Psoas muscle (tissue), 8 donors: ENCODE results near the gene UQCRQ. TPM values are rescaled to one million over a fixed set of nuclear protein-coding genes. Genes with fewer than 3 reads are reported as not detected.

ENCODE experiments used
- ATAC-seq, 4 donors: fragments of 200-7000 bp; cut with Tn5 transposase; one replicate each; pipeline ENCODE4 v1.9.1; 2020; ENCODE audit warnings: moderate library complexity in 3 of 4, mild to moderate bottlenecking in 2 of 4
- DNase-seq, 2 donors: peaks; one replicate each; pipeline ENCODE4 v3.0.0-alpha.2; 2020
- H3K27ac ChIP-seq: fragments of 200-600 bp; one replicate; pipeline ENCODE4 v1.8.0; 2022
- H3K27me3 ChIP-seq, 3 donors: fragments of 200-600 bp in 1 of 3; one replicate each; pipeline versions ENCODE4 v1.6.1 to v1.8.0; 2013 to 2022; ENCODE audit warnings: low read length in 2 of 3, mild to moderate bottlenecking in 2 of 3, moderate library complexity in 1 of 3; ENCODE audit not compliant: insufficient read depth in 3 of 3
- H3K36me3 ChIP-seq, 2 donors: fragments of 200-600 bp in 1 of 2; one replicate each; pipeline versions ENCODE4 v1.6.1 to v1.8.0; 2013 to 2022; ENCODE audit warnings: low read depth in 1 of 2, mild to moderate bottlenecking in 1 of 2, moderate library complexity in 1 of 2; ENCODE audit not compliant: insufficient read depth in 1 of 2
- H3K4me1 ChIP-seq: fragments of 200-600 bp; one replicate; pipeline ENCODE4 v1.8.0; 2022
- H3K4me3 ChIP-seq: fragments of 200-600 bp; one replicate; pipeline ENCODE4 v1.8.0; 2022; ENCODE audit warnings: mild to moderate bottlenecking
- H3K9me3 ChIP-seq: fragments of 200-600 bp; one replicate; pipeline ENCODE4 v1.8.0; 2022
- WGBS, 3 donors: extraction: QIAGEN DNeasy Blood & Tissue Kit; methylation state at CpG; one replicate each; pipeline versions ENCODE4 v1.1.6 to v1.1.7; 2013; 5-methylcytosine and 5-hydroxymethylcytosine counted together
- intact Hi-C, 2 donors: fragments of 100-400 bp; cut with DNase I; formaldehyde crosslinking; loops; one replicate each; pipeline versions ENCODE4 v1.11.0 to v1.14.2; 2022
- polyA plus RNA-seq, 3 donors: library from polyadenylated mRNA; stranded (reverse); fragments of 200-250 nt; gene quantifications; one replicate each; pipeline ENCODE4 v1.2.3, GENCODE V29; 2013
- total RNA-seq, 4 donors: library from RNA; stranded (reverse); fragmentation: NEBNext Ultra II Directional in 2 of 4; extraction: Animal tissue kit (Norgen Biotek cat#: 25700) in 2 of 4; gene quantifications; one replicate each; pipeline versions ENCODE4 v1.2.1 to v1.2.4, GENCODE V29; 2021 to 2023
- TF ChIP-seq, protein P1 (sequence below): fragments of 200-600 bp; IDR thresholded peaks from one replicate; pipeline ENCODE4 v1.8.0; 2022; ENCODE audit warnings: antibody characterized with exemption
- donor health status: healthy with polysubstance abuse.
- donor health status: DM: no; HTN: no; CAD: no; lungs with moderate emphysema.
- donor health status: Bipolar disorder and iron deficiency.
- donor health status: healthy.
- donor health status: DM: yes; HTN: yes; CAD: no.
- donor health status: DM: no; HTN: no; CAD: no.
- donor health status: DM: no; HTN: no; CAD: no.
- donor health status: DM: yes; HTN: yes; CAD: no.

UQCRQ gene
- total and polyA plus RNA-seq, 7 donors, result 649 to 985 (median 866) TPM

DNA sequence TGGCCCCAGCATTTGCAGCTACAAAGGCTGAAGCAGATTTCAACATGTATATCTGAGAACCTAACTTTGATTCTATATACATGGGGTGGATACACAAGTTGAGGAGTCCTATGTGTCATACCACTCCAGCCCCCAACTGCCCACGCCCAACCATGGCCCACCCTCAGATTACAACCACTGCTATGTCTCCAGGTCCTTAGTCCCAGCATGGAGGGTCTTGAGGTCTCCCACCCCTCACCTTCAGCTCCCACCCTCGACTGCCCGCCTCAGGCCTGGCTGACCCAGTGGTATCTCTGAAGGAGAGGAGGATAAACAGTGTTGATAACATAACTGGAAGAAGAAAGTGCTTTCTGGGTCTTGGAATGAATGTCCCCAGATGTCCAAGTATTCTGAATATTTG lies 45.1 kb upstream of the UQCRQ start:
- peaks cover 0 to 26% (median 3%) of the 10 kb centered on the region in 3 donors for H3K27me3 ChIP-seq

DNA sequence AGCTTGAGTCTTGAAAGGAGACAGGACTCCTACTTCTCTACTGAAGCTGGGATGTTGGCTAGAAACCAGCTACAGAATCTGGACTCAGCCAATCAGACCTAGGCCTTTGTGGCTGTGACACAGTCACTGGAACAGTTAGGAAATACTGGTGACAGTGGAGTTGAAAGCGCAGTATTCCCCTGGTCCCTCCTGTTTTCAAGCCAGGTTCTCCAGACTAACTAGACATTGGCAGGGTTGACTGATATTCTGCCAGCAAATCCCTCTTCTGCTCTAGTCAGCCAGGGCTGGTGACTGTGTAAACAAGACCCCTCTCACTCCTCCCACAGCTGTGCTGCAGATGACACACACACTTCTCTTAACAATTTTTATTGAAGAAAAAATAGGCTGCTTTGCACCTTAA lies 44.7 kb upstream of the UQCRQ start:
- Histone ChIP-seq H3K27me3 (peaks cover 0 to 28% (median 3%) of the 10 kb centered on the region in 3 donors), H3K4me3 (no peak overlapping the region), H3K4me1 (no peaks in the 10 kb centered on the region), H3K9me3 (no peaks in the 10 kb centered on the region), H3K27ac (no peak overlapping the region), H3K36me3 (no peaks in the 10 kb centered on the region)
- TF ChIP-seq, protein P1, sequence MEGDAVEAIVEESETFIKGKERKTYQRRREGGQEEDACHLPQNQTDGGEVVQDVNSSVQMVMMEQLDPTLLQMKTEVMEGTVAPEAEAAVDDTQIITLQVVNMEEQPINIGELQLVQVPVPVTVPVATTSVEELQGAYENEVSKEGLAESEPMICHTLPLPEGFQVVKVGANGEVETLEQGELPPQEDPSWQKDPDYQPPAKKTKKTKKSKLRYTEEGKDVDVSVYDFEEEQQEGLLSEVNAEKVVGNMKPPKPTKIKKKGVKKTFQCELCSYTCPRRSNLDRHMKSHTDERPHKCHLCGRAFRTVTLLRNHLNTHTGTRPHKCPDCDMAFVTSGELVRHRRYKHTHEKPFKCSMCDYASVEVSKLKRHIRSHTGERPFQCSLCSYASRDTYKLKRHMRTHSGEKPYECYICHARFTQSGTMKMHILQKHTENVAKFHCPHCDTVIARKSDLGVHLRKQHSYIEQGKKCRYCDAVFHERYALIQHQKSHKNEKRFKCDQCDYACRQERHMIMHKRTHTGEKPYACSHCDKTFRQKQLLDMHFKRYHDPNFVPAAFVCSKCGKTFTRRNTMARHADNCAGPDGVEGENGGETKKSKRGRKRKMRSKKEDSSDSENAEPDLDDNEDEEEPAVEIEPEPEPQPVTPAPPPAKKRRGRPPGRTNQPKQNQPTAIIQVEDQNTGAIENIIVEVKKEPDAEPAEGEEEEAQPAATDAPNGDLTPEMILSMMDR, result no peak
- ATAC-seq (no peak), DNase-seq (no peak)
- intact Hi-C loops, result loop anchor here in 1 of 2 donors (5.0 kb wide), 2 partner anchors 164 to 294 kb away; partner anchors contain the start of gene IL13
- 59 to 85% (median 73%) methylated on average over 1 of the region's 1 CpG for WGBS, 3 donors

More for the DNA sequence above, 45.1 kb upstream of the UQCRQ start:
- 89 to 98% (median 89%) methylated on average over 3 of the region's 3 CpGs for WGBS, 3 donors
- H3K4me1 ChIP-seq, result no peaks in the 10 kb centered on the region
- TF ChIP-seq, protein P1, result no peak
- no peak for DNase-seq
- no peaks in the 10 kb centered on the region for H3K9me3 ChIP-seq
- H3K4me3 ChIP-seq, result no peak overlapping the region
- H3K27ac ChIP-seq, result no peak overlapping the region
- no peaks in the 10 kb centered on the region for H3K36me3 ChIP-seq
- no peak for ATAC-seq
- intact Hi-C loops, result loop anchor here in 1 of 2 donors (5.0 kb wide), 2 partner anchors 164 to 294 kb away; partner anchors contain the start of gene IL13

DNA sequence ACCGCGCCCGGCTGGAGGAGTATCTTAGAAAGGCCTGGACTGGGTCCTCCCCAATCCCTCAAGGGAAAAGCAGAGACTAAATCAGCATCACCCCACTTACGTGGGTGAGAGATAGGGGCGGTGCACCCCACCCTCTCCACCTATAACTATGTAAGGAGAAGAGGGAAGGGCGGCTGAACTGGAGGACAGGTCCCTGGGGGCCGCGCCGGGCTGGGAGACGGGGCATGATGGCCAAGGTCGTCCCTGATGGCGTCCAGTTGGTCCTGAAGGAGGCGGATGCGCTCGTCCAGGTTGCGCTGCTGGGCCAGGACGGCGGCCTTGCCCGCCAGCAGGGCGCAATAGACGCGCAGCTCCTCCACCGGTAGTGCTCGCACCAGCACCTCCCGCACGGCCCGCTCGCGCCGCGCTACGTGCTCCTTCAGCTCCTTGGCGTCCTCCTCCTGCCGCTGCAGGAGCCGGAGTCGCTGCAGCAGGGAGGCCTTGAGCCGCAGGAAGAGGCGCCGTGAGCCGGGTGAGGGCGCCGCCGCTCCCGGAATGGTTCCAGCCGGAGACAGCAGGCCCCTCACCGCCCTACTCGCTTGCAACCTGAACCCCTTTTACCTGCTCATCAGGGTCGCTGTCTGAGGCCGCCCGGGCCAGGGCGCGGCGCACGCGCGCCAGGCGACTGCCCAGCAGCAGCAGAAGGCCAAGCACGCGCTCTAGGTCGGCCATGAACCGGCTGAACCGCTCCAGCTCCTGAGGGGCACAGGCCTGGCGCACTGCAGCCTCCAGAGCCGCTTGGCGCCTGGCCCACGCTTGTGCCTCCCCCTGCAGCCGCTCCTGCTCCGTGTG lies 43.6 kb upstream of the UQCRQ start:
- no peak for DNase-seq
- no peaks in the 10 kb centered on the region for H3K4me1 ChIP-seq
- no peaks in the 10 kb centered on the region for H3K9me3 ChIP-seq
- no peaks in the 10 kb centered on the region for H3K36me3 ChIP-seq
- 34 to 40% (median 40%) methylated on average over 63 to 68 of the region's 68 CpGs for WGBS, 3 donors
- H3K27me3 ChIP-seq, result peaks cover 0 to 31% (median 3%) of the 10 kb centered on the region in 3 donors
- H3K4me3 ChIP-seq, result peak overlapping the region; percentile 29
- H3K27ac ChIP-seq, result no peak overlapping the region
- intact Hi-C loops, result loop anchor here in 1 of 2 donors (5.0 kb wide), 2 partner anchors 166 to 296 kb away; partner anchors contain the start of gene IL13
- TF ChIP-seq, protein P1, result no peak
- ATAC-seq, result no peak

DNA sequence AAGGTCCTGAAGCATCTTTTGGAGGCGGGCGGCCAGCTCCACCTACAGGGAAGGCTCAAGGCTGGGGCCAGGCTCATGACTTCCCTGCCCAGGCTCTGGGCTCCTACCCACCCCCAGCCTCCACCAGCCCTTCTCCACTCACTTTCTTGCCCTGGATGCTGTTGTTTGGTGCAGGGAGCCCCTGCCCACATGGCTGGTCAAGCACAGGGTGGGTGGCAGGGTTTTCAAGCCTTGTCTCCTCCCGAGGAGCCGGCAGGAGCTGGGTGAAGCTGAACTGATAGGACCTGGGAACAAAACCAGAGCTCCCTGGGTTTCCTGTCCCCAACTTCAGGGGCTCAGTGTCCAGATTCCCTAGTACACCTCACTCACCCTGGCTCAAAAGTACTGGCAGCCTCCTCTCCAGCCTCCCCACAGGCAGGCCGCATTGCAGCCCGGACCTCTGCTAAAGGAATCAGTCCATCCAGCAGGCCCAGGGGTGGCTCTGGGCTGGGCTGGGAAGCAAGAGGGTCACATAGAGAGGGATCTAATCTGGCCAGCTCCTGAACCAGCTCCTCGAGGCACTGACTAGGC lies 42.9 kb upstream of the UQCRQ start:
- Histone ChIP-seq H3K4me1 (no peaks in the 10 kb centered on the region), H3K27ac (no peak overlapping the region), H3K9me3 (no peaks in the 10 kb centered on the region), H3K36me3 (no peaks in the 10 kb centered on the region), H3K27me3 (peaks cover 0 to 31% (median 3%) of the 10 kb centered on the region in 3 donors), H3K4me3 (peak overlapping the region; percentile 29)
- TF ChIP-seq, protein P1, result no peak
- ATAC-seq, result no peak
- DNase-seq, result no peak
- 81 to 91% (median 88%) methylated on average over 7 of the region's 7 CpGs for WGBS, 3 donors
- intact Hi-C loops, result loop anchor here in 1 of 2 donors (5.0 kb wide), 2 partner anchors 166 to 296 kb away; partner anchors contain the start of gene IL13
